NCI-H2107 treated with DMSO at 0.1 percent for 48 hours (cell line): ENCODE measurements around the gene GDF2.

Experiments used
- DNase-seq: peaks from one replicate; lab custom pipeline; 2025; ENCODE audit not compliant: unreplicated experiment; lab: John Stamatoyannopoulos, UW

The GDF2 gene

GRCh38 chr10:47290338-47290737 lies 31.9 kb upstream of the GDF2 start:
- DNase-seq, result no peak

DNA sequence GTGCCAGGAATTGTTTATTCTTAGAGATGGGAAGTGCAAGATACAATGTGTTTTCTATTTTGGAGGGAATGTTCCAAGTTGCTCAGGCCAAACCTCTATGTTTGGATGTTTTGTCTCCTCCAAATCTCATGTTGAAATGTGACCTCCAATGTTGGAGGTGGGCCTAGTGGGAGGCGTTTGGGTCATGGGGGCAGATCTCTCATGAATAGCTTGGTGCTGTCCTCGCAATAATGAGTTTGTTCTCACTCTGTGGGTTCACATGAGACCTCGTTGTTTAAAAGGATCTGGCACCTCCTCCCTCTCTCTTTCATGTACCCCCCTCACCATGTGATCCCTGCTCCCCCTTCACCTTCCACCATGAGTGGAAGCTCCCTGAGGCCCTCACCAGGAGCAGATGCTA lies 30.6 kb upstream of the GDF2 start:
- DNase-seq, result no peak

GRCh38 chr10:47294057-47294456 lies 28.2 kb upstream of the GDF2 start:
- no peak for DNase-seq

DNA sequence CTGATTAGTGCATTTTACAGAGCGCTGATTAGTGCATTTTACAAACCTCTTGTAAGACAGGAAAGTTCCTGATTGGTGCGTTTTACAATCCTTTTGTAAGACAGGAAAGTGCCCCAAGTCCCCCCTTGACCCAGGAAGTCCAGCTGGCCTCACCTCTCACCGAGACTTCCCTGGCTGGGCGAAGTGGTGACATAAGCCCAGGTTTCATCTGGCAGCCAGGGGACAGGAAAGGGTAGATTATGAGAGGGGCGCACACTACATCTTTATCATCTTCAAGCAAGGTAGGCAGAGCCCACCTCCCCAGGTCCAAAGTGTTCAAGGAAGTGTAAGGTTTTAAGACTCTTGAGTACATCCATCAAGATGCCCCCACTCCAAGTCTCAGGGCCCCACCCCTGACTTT lies 27.8 kb upstream of the GDF2 start:
- no peak for DNase-seq

DNA sequence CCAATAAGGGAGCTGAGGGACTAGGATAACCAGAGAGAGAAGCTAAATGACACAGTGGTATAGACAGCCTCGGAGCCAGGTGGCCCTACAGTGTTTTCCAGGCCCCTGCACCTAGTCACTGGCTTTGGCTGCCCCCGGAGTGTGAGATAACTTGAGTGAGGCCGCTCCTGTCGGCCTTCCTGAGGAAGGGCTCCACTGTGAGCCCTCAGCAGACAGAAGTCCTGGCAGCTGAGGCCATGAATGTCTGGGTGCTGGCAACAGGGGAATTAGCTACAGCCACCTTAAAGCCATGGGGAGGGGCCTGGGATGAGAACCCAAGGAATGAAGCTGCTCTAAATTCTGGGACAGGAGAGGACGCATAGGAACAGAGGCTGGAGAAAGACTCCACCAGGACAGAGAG lies 26.8 kb upstream of the GDF2 start:
- DNase-seq, result no peak

DNA sequence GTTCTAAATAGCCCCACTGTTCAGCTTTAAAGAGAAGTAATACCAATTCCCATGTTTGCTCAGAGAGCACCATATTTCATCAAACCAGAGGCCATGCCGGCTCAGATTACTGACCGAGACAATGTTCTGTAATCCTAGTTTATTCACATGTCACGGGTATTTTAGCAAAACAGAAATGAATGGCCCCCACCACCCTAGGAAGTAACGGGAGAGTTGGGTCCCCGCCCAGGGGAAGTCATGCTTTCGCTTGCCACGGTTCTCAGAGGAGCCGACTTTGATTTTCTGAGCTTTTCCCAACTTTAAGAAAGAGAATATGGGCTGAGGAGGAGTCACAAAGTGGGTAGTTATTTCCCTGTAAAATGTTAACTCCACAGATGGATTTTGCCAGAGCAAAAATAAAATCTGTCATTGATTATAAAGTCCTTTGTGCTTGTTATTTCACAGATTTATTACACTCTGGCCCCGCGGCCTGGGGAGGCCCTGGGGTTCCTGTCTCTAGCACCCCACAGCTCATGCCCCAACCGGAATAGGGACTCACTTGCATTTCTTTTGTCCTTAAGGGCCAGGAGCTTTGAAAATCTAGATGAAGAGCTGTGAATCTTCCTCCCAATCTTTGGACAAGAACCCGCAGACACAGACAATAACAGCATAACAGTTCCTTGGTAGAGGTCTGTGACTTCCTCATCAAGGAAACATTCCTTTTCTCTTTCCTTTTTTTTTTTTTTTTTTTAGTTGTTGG lies 25.9 kb upstream of the GDF2 start:
- no peak for DNase-seq

DNA sequence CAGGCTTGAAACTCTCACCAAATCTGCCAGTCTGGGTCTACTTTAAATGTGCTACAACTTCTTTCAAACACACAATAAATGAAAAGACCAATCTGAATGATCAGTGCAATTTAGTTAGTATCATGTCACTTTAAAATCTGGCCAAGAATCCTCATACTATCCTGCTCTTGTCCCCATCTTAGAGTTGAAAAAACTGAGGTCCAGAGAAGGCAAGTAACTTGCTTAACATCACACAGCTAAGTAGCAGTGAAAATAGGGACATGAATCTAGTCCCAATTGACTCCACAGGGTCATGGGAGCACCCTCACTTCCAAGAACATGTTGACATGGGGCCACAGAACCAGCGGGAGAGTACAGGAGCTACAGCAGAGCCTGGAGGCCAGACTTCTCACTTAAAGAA lies 25.3 kb upstream of the GDF2 start:
- no peak for DNase-seq

DNA sequence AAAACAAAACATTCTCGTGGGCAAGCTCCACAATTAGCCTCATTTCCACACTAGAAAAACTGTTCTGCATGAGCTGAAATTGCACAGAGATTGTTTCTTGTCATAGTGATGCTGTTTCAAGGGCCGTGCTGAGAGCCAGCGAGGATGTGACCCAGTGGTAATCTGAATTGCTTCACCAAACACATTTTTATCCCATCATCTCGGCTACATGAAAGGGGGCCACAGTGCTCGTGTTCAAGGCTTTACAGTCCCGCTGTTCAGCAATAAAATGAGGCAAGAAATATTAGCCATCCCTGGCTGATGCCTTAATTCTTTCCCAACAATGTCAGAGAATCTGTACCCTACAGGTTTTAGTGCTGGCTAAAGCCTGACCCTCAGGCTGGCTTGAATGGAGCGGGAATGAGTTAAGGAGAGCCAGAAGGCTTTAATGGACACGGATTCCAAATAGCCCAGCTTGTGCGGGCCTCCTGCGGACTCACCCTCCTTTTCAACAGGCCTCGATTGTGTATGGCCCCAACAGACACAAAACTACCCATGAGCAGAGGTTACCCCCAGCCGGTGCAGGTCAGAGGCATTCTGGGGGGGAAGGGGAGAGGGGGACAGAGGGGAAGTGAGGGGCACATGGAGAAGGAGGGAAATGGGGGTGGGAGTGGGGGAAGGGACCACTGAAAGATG lies 24.3 kb upstream of the GDF2 start:
- no peak for DNase-seq

- no peak for DNase-seq
Observed at GRCh38 chr10:47298715-47299114, 23.5 kb upstream of the GDF2 start.

DNA sequence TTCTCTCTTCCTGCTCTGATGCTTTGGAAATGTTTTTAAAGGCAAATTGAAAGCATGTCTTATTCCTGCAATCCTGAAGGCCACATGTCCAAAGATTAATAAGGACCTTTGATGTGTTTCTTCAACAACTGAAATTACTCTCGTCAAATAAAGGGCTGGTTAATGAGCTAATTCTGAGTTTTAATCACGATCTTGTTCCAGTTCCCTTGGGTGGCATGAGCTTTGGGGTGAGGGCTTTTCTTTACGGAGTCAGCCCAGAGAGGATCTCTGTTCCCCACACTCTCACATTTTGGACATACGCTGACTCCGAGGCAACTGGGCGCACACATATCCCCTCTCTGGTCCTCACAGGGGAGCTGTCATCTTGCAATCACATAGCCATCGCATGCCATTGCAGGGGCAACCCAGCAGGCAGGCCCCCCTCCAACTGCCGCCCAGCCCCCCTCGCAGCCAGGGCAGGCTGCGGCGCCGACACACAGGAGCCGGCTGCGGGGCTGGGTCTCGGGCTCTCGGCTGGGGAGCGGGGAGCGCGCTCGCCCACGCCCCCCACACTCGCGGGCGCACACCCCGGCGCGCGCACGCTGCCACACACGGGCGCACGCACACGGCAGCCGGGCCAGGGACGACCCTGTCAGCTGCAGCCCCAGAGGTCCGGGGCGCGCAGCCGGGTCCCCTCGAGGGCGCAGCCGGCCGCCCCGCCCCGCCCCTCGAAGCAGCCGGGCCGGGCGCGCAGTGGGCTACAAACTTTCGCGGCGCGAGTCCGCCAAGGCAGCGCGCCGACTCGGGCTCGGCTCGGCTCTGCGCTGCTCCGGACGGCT lies 22.4 kb upstream of the GDF2 start, which contains the start of gene GDF10:
Gene GDF10, plus strand, starts transcription at position 587 of the 818 bp plus-strand sequence. CDS start 455 bp downstream, outside the sequence.
- DNase-seq, result no peak

- DNase-seq, result no peak
Observed at GRCh38 chr10:47300429-47300931, 21.8 kb upstream of the GDF2 start.

DNA sequence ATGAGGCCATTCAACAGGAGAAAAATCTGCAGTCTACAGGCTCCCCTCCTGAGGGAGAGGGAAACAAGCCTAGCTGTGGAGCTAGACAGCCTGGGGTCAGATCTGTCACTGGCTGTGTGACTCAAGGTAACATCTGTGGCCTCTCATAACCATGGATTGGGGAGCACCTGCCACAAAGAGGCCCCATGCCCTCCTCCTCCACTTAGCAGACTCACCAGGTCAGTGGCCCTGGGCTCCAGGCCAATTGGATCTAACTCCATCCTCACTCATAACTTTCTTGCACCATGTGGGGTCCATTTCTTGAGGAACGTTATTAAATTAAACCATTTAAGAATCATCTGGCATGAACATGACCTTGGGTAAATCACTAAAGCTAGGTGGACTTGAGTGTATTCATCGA lies 20.4 kb upstream of the GDF2 start:
- DNase-seq, result no peak

GRCh38 chr10:47303105-47303504 lies 19.1 kb upstream of the GDF2 start:
- no peak for DNase-seq

DNA sequence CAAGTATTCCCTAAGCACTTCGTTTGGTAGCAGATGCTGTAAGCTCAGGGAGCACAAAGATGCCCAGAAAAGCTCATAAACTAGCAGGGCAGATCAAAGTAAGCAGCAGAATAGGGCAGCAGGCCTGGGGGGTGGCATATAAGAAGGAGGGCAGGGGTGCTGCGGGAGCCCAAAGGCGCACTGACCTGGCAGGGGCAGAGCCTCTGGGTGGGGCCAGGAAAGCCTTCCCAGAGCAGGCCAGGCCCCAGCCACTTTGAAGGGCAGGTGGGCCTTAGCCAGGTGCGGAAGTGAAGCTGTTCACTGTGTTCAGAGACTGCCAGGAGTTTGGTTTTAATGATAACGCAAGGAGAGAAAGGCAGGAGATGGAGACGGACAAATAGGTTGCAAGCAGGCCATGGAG lies 18.4 kb upstream of the GDF2 start:
- DNase-seq, result no peak

GRCh38 chr10:47305566-47305965 lies 16.7 kb upstream of the GDF2 start:
- no peak for DNase-seq

DNA sequence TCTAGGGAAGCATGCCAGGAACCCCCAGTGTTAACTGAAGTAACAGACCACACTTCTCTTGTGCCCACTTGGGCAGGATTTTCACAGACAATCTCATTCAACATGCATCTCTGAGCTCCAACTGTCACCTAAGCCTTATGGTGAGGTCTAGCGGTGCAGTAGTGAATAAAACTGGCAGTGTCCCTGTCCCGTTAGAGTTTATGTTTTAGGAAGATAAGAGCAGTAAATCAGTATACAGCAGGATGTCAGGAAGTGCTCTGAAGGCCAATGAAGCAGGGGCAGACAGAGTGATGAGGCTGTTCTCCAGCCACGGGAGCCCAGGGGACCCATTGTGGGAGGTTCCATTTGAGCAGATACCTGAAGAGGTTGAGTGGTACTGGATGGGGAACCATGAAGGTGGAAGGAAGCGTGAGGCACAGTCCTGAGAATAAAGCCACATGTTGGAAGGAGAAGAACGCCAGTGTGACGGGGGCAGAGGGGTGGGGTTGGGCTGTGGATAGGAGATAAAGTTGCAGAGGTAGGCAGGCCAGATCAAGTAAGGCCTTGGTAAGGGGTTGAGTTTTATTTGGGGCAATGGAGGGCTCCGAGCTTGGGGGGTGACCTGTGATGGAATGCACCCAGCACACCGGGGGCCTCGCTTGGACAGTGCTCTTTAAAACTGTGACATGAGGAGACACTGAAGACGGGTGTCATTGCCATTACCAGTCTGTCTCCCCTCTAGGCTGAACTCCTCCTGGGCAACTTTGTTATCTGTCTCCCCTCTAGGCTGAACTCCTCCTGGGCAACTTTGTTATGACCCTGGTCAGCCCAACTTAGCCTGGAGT lies 15.7 kb upstream of the GDF2 start:
- no peak for DNase-seq

- no peak for DNase-seq
Observed at GRCh38 chr10:47307381-47307780, 14.9 kb upstream of the GDF2 start.

DNA sequence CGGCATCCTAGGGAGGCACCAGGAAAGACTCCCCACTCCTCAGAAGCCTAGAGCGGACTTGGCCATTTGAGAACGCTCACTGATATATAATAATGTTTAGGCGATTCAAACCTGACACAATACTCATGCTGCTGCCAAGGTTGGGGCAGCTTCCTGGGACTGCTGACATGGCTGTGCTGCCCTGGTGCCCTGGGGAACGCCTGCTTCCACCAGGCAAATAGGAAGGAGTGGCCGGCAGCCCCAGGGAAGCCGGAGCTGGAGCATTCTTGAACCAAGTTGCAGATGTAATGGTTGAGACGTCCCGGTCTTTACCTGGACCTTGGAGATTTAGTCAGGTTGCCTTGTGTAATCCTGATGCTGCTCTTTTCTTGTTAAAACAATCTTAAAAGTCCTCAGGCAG lies 13.5 kb upstream of the GDF2 start:
- DNase-seq, result no peak

GRCh38 chr10:47309408-47310089 lies 12.7 kb upstream of the GDF2 start:
- DNase-seq, result no peak

- no peak for DNase-seq
Observed at GRCh38 chr10:47310090-47310505, 12.2 kb upstream of the GDF2 start.
